ENCODE results near the gene TPX2. TPM values are rescaled to one million over a fixed set of nuclear protein-coding genes. Genes with fewer than 3 reads are reported as not detected.

The TPX2 gene
- polyA plus RNA-seq, 1 of the 3 experiments (the other 2 are of a cell fraction): 17.1 TPM

DNA sequence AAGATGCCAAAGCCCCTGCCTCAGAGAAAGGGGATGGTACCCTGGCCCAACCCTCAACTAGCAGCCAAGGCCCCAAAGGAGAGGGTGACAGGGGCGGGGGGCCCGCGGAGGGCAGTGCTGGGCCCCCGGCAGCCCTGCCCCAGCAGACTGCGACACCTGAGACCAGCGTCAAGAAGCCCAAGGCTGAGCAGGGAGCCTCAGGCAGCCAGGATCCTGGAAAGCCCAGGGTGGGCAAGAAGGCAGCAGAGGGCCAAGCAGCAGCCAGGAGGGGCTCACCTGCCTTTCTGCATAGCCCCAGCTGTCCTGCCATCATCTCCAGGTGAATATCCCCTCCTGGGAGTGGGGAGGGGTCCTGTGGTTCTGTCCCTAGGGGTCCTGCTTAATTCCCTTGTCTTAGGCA is 81.1 kb downstream of the TPX2 start (continued):
- no peak for TF ChIP-seq EP300 (IDR thresholded peaks at IDR 0.05; ENCODE audit: borderline replicate concordance in 1 of 2, low read depth in 1 of 2, low read length in 1 of 2)
- TF ChIP-seq MXI1 (IDR thresholded peaks at IDR 0.05; ENCODE audit: low read depth, low read length): no peak
- TF ChIP-seq FOXM1 (IDR thresholded peaks at IDR 0.05; ENCODE audit: low read depth): no peak
- TF ChIP-seq POLR2AphosphoS5 (IDR thresholded peaks at IDR 0.05; ENCODE audit: low read depth, low read length): no peak
- no peak for TF ChIP-seq TEAD4 (IDR thresholded peaks at IDR 0.05; ENCODE audit: borderline replicate concordance, insufficient read depth)
- TF ChIP-seq NFIC (IDR thresholded peaks at IDR 0.05; ENCODE audit: borderline replicate concordance): no peak
- TF ChIP-seq, protein P1, sequence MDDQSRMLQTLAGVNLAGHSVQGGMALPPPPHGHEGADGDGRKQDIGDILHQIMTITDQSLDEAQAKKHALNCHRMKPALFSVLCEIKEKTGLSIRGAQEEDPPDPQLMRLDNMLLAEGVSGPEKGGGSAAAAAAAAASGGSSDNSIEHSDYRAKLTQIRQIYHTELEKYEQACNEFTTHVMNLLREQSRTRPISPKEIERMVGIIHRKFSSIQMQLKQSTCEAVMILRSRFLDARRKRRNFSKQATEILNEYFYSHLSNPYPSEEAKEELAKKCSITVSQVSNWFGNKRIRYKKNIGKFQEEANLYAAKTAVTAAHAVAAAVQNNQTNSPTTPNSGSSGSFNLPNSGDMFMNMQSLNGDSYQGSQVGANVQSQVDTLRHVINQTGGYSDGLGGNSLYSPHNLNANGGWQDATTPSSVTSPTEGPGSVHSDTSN (IDR thresholded peaks at IDR 0.05): no peak

DNA sequence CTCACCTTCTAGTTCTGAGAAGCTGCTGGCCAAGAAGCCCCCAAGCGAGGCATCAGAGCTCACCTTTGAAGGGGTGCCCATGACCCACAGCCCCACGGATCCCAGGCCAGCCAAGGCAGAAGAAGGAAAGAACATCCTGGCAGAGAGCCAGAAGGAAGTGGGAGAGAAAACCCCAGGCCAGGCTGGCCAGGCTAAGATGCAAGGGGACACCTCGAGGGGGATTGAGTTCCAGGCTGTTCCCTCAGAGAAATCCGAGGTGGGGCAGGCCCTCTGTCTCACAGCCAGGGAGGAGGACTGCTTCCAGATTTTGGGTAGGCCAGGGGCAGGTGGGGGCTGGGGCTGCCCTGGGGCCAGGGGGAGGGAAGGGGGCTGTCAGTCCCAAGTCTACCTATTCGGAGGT is 82.3 kb downstream of the TPX2 start:
- no peak overlapping the region for H2AFZ ChIP-seq (ENCODE audit: low read depth)
- no peaks in the 10 kb centered on the region for H3K27me3 ChIP-seq (ENCODE audit: insufficient read depth)
- no peaks in the 10 kb centered on the region for H4K20me1 ChIP-seq (ENCODE audit: insufficient read depth)
- H3F3A ChIP-seq (replicated peaks; ENCODE audit: insufficient read depth): peaks cover 11% of the 10 kb centered on the region
- H3K4me2 ChIP-seq: no peak overlapping the region
- no peaks in the 10 kb centered on the region for H3K36me3 ChIP-seq (replicated peaks in 1 of 2; ENCODE audit: control insufficient read depth in 1 of 2, insufficient read depth in 2 of 2, low read length in 1 of 2)
- ChIA-PET POLR2A (no interaction called here), CTCF (interaction anchor here (0.8 to 7.6 kb wide), 10 partner anchors 13 to 270 kb away, joined by 3 to 174 read pairs (median 30); partner anchors contain the start of genes FOXS1 and PDRG1)
- WGBS (ENCODE audit: low lambda C conversion rate): 58% methylated on average over 4 of the region's 5 CpGs
- peaks cover 0 to 8% of the 10 kb centered on the region in 2 experiments; a peak in 1 of 4 replicates for H3K4me1 ChIP-seq (ENCODE audit: control insufficient read depth in 1 of 2, insufficient read depth in 2 of 2, low read depth in 1 of 2, low read length in 1 of 2)
- no peak for DNase-seq
- H3K27ac ChIP-seq (ENCODE audit: low read depth in 2 of 2, low read length in 1 of 2): no peak overlapping the region
- no peaks in the 10 kb centered on the region for H3K9me2 ChIP-seq
- TF ChIP-seq GABPA (IDR thresholded peaks at IDR 0.05; ENCODE audit: low read depth): no peak
- TF ChIP-seq MXI1 (IDR thresholded peaks at IDR 0.05; ENCODE audit: low read depth, low read length): no peak
- no peak for TF ChIP-seq RAD21 (IDR thresholded peaks at IDR 0.05; ENCODE audit: low read length)
- no peak for TF ChIP-seq FOXM1 (IDR thresholded peaks at IDR 0.05; ENCODE audit: low read depth)
- TF ChIP-seq, protein P2, sequence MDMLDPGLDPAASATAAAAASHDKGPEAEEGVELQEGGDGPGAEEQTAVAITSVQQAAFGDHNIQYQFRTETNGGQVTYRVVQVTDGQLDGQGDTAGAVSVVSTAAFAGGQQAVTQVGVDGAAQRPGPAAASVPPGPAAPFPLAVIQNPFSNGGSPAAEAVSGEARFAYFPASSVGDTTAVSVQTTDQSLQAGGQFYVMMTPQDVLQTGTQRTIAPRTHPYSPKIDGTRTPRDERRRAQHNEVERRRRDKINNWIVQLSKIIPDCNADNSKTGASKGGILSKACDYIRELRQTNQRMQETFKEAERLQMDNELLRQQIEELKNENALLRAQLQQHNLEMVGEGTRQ (IDR thresholded peaks at IDR 0.05; ENCODE audit: borderline replicate concordance, low read depth, low read length): no peak
- no peak for TF ChIP-seq EZH2phosphoT487 (IDR thresholded peaks at IDR 0.05; ENCODE audit: borderline replicate concordance, low read depth)
- TF ChIP-seq, protein P3, sequence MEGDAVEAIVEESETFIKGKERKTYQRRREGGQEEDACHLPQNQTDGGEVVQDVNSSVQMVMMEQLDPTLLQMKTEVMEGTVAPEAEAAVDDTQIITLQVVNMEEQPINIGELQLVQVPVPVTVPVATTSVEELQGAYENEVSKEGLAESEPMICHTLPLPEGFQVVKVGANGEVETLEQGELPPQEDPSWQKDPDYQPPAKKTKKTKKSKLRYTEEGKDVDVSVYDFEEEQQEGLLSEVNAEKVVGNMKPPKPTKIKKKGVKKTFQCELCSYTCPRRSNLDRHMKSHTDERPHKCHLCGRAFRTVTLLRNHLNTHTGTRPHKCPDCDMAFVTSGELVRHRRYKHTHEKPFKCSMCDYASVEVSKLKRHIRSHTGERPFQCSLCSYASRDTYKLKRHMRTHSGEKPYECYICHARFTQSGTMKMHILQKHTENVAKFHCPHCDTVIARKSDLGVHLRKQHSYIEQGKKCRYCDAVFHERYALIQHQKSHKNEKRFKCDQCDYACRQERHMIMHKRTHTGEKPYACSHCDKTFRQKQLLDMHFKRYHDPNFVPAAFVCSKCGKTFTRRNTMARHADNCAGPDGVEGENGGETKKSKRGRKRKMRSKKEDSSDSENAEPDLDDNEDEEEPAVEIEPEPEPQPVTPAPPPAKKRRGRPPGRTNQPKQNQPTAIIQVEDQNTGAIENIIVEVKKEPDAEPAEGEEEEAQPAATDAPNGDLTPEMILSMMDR (IDR thresholded peaks at IDR 0.05): no peak
- no peaks in the 10 kb centered on the region for H3K9me3 ChIP-seq
- H3K4me3 ChIP-seq (ENCODE audit: low read depth in 2 of 2, low read length in 1 of 2): no peak overlapping the region
- H3K79me2 ChIP-seq (ENCODE audit: insufficient read depth): no peaks in the 10 kb centered on the region
- H3K9ac ChIP-seq: no peak overlapping the region
